GM12892 (cell line): ENCODE measurements around the gene STAG1.
A peak's percentile ranks its signal among the peaks of the same experiment; 100 is the strongest.

ENCODE experiments used
- DNase-seq: peaks from one replicate; pipeline ENCODE4 v3.0.0; 2011; ENCODE audit not compliant: insufficient read length
- FAIRE-seq: peaks from 2 replicates; lab custom pipeline; 2011; peaks lifted over from hg19 to GRCh38; lab: Jason Lieb, UNC
- POLR2A ChIP-seq: IDR thresholded peaks from 2 replicates; pipeline ENCODE4 v1.6.1; 2011; ENCODE audit warnings: low read depth, low read length, control low read depth
- POLR2AphosphoS5 ChIP-seq: IDR thresholded peaks from 2 replicates; pipeline ENCODE4 v1.6.1; 2011; ENCODE audit warnings: low read depth, low read length, control low read depth
- TAF1 ChIP-seq: IDR thresholded peaks from 2 replicates; pipeline ENCODE4 v1.6.1; 2011; ENCODE audit warnings: low read depth, mild to moderate bottlenecking, control low read depth, low read length, borderline replicate concordance

STAG1 gene

DNA sequence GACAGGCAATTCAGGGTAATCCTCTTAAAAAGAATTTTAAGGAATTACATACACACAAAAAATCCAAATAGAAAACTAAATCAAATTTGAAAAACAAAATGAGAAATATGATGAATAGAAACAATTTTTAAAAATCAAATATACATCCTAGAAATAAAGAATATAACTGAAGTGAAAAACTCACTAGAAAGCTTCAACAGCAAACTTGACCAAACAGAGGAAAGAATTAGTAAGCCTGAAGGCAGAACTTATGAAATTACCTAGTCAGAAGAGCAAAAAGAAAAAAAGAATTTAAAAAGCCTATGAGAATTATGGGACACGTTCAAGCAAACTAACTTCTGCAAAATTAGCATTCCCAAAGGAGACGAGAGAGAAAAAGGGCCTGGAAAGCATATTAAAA is 296.0 kb downstream of the STAG1 start:
- TF ChIP-seq POLR2A (no peak), POLR2AphosphoS5 (no peak), TAF1 (no peak)
- FAIRE-seq (no peak), DNase-seq (no peak)

DNA sequence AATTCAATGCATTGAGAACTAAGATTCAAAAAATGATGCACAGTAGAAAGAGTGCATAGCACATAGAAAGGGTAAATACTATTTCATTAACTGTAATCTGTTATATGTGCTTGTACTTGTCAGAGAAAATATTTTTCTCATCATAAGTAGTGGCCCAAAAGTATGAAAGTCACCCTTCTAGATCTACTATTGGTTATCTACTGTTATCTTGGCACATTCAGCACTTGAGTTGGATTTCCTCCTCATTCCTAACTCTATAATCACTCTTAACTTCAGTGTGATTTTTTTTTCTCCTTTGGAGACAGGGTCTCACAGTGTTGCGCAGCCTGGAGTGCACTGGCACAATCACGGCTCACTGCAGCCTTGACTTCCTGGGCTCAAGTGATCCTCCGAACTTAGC is 307.6 kb downstream of the STAG1 start:
- DNase-seq (no peak), FAIRE-seq (no peak)
- TF ChIP-seq POLR2AphosphoS5 (no peak), POLR2A (no peak), TAF1 (no peak)

DNA sequence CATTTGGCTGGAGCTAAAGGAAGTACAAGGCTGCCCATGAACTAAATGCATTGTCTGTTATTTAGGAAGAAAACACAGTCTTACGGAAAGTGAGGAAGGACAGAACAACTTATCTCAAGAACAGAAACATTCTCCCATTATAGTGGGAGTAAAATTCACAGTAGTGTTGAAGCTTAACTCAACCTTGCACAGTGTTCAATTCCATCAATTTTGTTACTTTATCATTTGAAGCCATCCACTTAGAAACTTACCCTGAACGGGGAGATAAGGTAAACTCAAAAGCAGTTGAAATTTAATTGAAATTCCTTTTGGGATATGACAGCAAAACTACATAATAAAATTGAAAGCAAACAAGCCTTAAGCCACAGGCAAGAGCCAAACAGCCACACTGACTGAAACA is 315.1 kb downstream of the STAG1 start:
- no peak for FAIRE-seq
- TF ChIP-seq POLR2AphosphoS5 (no peak), TAF1 (no peak), POLR2A (no peak)
- DNase-seq, result no peak

DNA sequence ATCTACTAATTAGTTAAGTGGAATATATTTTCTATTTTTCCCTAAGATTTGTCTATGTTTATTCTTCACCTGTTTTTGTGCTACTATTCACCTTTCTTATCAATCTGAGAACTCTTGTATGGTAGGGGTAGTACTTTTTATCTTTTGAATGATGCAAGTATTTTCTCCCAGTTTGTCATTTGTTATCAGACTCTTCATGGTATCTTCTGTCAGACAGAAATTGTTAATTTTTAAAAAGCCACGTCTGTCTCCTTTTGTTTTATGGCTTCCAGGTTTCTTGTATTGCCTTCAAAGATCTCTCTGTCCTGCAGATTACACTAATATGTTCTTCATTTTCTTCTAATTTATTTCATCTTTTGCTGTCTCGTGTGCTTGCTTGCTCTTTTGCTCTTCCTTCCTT is 317.7 kb downstream of the STAG1 start:
- TF ChIP-seq TAF1 (no peak), POLR2A (no peak)
- no peak for FAIRE-seq
- DNase-seq, result no peak

DNA sequence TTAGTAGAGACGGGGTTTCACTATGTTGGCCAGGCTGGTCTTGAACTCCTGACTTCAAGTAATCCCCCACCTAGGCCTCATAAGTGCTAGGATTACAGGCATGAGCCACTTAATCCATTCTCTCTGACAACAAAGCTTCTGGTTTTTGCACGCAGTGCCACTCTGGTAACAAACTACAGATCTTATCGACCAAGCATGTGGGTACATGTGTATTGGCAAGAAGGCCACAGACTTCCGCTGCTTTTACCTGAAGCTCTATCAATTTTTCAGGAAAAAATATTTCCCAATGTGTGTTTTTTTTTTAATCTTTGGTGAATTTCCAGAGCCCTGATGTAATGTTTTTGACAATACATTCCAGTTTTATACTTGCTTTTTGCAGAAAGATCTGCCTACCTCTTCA is 319.5 kb downstream of the STAG1 start:
- no peak for DNase-seq
- no peak for TF ChIP-seq TAF1
- TF ChIP-seq POLR2AphosphoS5, result no peak
- no peak for TF ChIP-seq POLR2A
- no peak for FAIRE-seq

DNA sequence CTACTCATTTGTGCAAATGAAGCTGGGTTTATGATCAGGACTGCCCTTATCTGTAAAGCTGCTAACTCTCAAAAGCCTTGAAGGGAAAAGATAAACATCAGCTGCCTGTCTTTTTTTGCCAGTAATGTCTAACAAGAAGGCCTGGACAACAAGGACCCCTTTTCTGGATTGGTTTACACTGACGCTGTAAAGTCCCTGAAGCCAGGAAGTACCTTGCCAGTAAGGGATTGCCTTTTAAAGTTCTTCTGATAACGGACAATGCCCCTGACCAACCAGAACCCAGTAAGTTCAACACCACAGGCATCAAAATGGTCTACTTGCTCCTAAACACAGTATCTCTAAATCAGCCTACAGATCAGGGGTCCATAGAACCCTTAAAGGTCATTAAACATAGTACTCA is 324.0 kb downstream of the STAG1 start:
- TF ChIP-seq TAF1 (no peak), POLR2A (no peak), POLR2AphosphoS5 (no peak)
- DNase-seq (no peak), FAIRE-seq (no peak)

DNA sequence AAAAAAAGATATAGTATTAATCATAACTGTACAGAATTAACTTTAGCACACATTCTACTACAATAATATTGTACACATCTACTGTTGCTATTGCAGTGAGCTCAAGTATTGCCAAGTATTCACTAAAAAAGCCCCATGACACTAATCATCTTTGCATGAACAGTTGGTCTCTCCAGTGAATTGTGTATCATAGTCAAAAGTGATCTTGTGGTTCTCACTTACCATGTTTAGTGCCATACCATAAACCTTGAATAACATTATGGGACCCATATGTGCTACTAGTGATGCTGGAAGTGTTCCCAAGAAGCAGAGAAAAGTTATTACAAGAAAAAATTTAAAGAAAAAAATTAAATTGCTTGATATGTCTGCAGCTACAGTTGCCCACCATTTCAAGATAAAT is 324.9 kb downstream of the STAG1 start:
- TF ChIP-seq POLR2AphosphoS5 (no peak), POLR2A (no peak), TAF1 (no peak)
- FAIRE-seq (no peak), DNase-seq (no peak)

DNA sequence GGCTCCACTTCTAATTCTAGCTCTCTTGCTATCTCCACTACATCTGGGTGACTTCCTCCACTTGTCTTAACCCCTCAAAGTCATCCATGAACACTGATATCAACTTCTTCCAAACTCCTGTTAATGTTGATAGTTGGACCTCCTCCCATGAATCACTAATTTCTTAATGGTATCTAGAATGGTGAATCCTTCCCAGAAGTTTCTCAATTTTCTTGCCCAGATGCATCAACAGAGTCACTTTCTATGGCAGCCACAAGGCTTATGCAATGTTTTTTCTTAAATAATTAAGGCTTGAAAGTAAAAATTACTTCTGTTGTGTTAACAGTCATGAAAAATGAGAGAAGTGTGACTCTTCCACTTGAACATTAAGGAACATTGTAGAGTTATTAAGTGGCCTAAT is 337.7 kb downstream of the STAG1 start:
- FAIRE-seq (no peak), DNase-seq (no peak)
- TF ChIP-seq POLR2AphosphoS5, result no peak
- no peak for TF ChIP-seq TAF1
- TF ChIP-seq POLR2A, result no peak

DNA sequence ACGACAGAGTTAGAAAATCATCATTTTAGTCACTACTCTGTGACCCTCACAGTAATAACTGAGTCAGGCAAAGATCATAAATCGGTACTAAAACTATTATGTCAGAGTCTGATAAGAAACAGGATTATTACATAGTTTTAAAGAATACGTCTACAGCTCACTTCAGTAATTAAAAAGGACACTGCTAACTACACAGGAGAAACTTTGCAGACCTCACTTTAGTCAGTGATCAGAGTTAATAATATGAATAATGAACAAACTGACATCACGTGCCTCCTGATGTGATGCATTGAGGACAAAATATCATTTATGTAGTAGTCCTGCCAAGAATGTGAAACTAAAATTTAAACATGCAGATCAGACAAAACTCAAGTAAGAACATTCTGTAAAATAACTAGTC is 339.9 kb downstream of the STAG1 start:
- no peak for FAIRE-seq
- DNase-seq, result no peak
- TF ChIP-seq TAF1 (no peak), POLR2A (no peak), POLR2AphosphoS5 (no peak)

DNA sequence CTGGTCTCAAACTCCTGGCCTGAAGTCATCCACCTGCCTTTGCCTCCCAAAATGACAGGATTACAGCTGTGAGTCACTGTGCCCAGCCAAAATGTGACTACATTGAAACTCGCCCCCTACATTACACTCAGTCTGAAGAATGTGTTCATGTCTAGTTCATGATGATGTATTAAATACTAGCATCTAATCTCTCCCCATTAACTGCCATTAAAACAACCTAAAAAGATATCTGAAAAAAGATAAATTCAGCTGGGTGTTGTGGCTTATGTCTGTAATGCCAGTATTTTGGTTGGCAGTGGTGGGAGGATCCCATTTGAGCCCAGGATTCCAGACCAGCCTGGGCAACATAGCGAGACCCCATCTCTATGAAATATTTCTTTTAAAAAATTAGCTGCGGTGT is 342.6 kb downstream of the STAG1 start:
- no peak for TF ChIP-seq POLR2A
- TF ChIP-seq POLR2AphosphoS5, result no peak
- no peak for TF ChIP-seq TAF1
- DNase-seq, result no peak
- no peak for FAIRE-seq

DNA sequence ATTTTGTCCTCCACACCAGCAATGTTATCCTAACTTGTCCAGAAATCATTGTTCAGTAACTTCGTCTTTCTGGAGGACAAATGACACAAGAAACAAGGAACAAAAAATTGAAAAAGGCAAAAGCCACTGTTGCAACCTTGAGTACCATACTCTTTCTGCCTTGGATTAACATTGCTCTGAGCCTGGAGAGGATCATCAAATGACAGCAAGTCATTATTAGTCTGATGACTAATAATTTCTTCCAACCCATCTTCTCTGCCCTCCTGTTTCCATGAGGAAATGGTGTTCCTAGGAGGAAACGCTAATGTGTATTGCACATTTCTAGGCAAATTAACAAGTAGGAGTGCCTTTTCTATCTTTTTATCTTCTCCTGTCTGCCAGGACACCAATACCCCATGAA is 348.1 kb downstream of the STAG1 start:
- FAIRE-seq (peak; percentile 51), DNase-seq (no peak)
- TF ChIP-seq TAF1 (no peak), POLR2A (no peak), POLR2AphosphoS5 (no peak)

DNA sequence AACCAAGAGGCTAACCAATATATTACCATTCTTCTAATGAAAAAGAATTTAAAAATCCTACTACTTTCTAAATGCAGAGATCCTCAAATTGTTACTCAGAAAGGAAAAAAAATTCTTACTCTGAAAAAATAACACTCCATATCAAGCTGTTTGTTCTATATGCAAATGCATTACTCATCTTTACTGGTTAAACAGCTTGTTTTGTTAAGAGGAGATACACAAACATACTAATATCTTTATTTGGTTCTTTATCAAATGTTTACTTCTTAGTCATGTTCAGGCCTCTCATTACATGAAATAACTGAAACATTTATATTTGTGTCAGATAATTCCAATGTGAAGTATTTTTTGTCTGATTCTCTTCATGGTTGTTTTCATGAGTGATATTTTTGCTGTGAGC is 355.3 kb downstream of the STAG1 start:
- DNase-seq, result no peak
- FAIRE-seq, result no peak
- TF ChIP-seq TAF1, result no peak
- TF ChIP-seq POLR2A, result no peak
- TF ChIP-seq POLR2AphosphoS5, result no peak

DNA sequence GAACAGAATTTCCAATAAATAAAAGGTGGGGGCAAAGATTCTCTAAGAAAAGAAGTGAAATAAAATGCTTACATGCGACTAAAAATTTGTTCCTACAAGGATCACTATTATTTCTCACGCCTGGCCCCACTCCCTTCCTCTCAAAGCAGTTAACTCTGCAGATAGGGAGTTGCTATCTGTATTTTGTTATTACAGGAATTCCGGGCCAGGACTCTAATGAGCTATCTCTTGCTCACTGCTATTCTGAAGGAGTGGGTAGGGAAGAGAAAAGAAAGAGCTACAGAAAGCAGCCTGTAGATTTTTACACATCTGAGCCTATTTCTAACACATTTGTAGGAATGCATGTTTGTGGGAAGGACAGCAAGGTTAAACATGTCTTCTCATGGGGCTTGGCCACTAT is 361.6 kb downstream of the STAG1 start:
- no peak for FAIRE-seq
- no peak for DNase-seq
- TF ChIP-seq POLR2AphosphoS5 (no peak), TAF1 (no peak), POLR2A (no peak)

DNA sequence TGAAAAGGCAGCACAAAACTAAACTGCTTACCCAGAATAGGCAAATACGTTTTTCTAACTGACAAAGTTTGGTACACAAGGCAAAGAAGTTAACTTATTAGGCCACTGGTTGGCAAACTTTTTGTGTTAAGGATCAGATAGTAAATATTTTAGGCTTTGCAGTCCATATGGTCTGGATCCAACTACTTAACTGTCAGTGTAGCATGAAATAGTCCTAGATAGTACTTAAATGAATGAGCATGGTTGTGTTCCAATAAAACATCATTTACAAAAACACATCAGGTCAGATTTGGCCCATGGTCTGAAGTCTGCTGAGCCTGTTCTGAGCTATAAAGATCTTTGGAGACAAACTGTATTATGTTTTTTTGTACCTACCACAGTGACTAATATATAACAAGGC is 365.1 kb downstream of the STAG1 start:
- FAIRE-seq (no peak), DNase-seq (no peak)
- TF ChIP-seq POLR2AphosphoS5 (no peak), POLR2A (no peak), TAF1 (no peak)
